Sigmoid colon (tissue), 7 donors: ENCODE results near the gene MAD1L1. TPM values are rescaled to one million over a fixed set of nuclear protein-coding genes. Genes with fewer than 3 reads are reported as not detected.

Experiments used
- DNase-seq: peaks from one replicate; pipeline ENCODE4 v3.0.0-alpha.2; 2019
- H3K27ac ChIP-seq, 4 donors: fragments of 200-600 bp; sonication (generic); one replicate each; pipeline ENCODE4 v1.5.1; 2016 to 2019; ENCODE audit warnings: mild to moderate bottlenecking in 1 of 4
- H3K27me3 ChIP-seq, 3 donors: fragments of 200-600 bp; sonication (generic); one replicate each; pipeline ENCODE4 v1.5.1; 2019; ENCODE audit warnings: mild to moderate bottlenecking in 1 of 3
- H3K36me3 ChIP-seq, 4 donors: fragments of 200-600 bp; sonication (generic); one replicate each; pipeline ENCODE4 v1.5.1; 2016 to 2019
- H3K4me1 ChIP-seq, 4 donors: fragments of 200-600 bp; sonication (generic); one replicate each; pipeline ENCODE4 v1.5.1; 2017 to 2019
- H3K4me3 ChIP-seq, 4 donors: fragments of 200-600 bp; sonication (generic); one replicate each; pipeline ENCODE4 v1.5.1; 2017 to 2019; ENCODE audit warnings: mild to moderate bottlenecking in 2 of 4, moderate library complexity in 1 of 4
- H3K9me3 ChIP-seq, 4 donors: fragments of 200-600 bp in 3 of 4; sonication (generic) in 3 of 4; one replicate each; pipeline versions ENCODE4 v1.5.1 to v1.6.1; 2013 to 2019
- EP300 ChIP-seq, 4 donors: sonication (generic); formaldehyde crosslinking; IDR thresholded peaks; one replicate each; pipeline ENCODE4 v1.6.1; 2017; ENCODE audit warnings: antibody characterized with exemption in 4 of 4
- POLR2A ChIP-seq, 2 donors: fragments of 450-650 bp; IDR thresholded peaks; one replicate each; pipeline ENCODE4 v1.6.1; 2016; ENCODE audit warnings: antibody characterized with exemption in 2 of 2, mild to moderate bottlenecking in 2 of 2, moderate library complexity in 2 of 2
- POLR2AphosphoS5 ChIP-seq, 4 donors: sonication (generic); formaldehyde crosslinking; IDR thresholded peaks; one replicate each; pipeline ENCODE4 v1.6.1; 2017; ENCODE audit warnings: antibody characterized with exemption in 4 of 4
- WGBS, 2 donors: extraction: QIAGEN DNeasy Blood & Tissue Kit; methylation state at CpG; one replicate each; pipeline ENCODE4 v1.1.7; 2013; 5-methylcytosine and 5-hydroxymethylcytosine counted together
- intact Hi-C: fragments of 100-400 bp; cut with DNase I; formaldehyde crosslinking; loops from one replicate; pipeline ENCODE4 v1.15.1; 2023
- polyA plus RNA-seq, 3 donors: library from polyadenylated mRNA; stranded (reverse); fragments of 200-250 nt; gene quantifications; one replicate each; pipeline ENCODE4 v1.2.3, GENCODE V29; 2013
- total RNA-seq, 4 donors: library from RNA; depleted of rRNA; stranded (reverse); fragments of >200 nt; gene quantifications; one replicate each; pipeline ENCODE4 v1.1.0, GENCODE V29; 2016
- TF ChIP-seq, protein P1 (sequence below), 4 experiments: fragments of 450-650 bp in 3 of 4; fragments of 200-600 bp in 1 of 4; IDR thresholded peaks; one replicate each; pipeline ENCODE4 v1.5.1; 2016 to 2019; ENCODE audit warnings: antibody characterized with exemption in 4 of 4, mild to moderate bottlenecking in 3 of 4, moderate library complexity in 2 of 4
- donor health status: healthy with polysubstance abuse.
- donor health status: Bipolar disorder and iron deficiency.
- donor health status: healthy.

MAD1L1 gene
- total and polyA plus RNA-seq, 7 donors = 10.2 to 38.4 (median 20.6) TPM

DNA sequence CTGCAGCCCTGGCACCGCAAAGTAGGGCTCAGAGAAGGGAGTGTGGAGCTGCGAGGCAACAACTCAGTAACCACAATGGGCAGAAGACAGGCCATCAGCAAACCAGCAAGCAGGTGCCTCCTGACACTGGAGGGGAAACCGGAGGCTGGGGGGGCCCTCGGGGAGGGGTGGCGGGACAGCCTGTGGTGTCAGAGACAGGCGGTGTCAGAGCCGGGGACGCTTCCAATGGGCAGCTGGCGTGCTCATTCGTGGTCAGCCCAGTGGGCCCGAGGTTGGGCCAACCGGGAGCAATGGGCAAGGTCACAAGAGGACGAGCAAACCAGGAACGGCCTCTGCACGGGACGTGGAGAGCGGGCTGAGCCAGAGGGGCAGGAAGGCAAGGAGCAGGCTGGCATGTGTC, 158.1 kb downstream of the MAD1L1 start:
- no peaks in the 10 kb centered on the region for H3K36me3 ChIP-seq
- H3K27ac ChIP-seq = no peak overlapping the region
- no peak overlapping the region for H3K4me3 ChIP-seq
- no peaks in the 10 kb centered on the region for H3K27me3 ChIP-seq
- no peak for DNase-seq
- TF ChIP-seq EP300 (IDR thresholded peaks at IDR 0.05) (no peak), POLR2AphosphoS5 (IDR thresholded peaks at IDR 0.05) (no peak), POLR2A (IDR thresholded peaks at IDR 0.05) (no peak)
- TF ChIP-seq, protein P1, sequence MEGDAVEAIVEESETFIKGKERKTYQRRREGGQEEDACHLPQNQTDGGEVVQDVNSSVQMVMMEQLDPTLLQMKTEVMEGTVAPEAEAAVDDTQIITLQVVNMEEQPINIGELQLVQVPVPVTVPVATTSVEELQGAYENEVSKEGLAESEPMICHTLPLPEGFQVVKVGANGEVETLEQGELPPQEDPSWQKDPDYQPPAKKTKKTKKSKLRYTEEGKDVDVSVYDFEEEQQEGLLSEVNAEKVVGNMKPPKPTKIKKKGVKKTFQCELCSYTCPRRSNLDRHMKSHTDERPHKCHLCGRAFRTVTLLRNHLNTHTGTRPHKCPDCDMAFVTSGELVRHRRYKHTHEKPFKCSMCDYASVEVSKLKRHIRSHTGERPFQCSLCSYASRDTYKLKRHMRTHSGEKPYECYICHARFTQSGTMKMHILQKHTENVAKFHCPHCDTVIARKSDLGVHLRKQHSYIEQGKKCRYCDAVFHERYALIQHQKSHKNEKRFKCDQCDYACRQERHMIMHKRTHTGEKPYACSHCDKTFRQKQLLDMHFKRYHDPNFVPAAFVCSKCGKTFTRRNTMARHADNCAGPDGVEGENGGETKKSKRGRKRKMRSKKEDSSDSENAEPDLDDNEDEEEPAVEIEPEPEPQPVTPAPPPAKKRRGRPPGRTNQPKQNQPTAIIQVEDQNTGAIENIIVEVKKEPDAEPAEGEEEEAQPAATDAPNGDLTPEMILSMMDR (IDR thresholded peaks at IDR 0.05) = no peak
- 68 to 93% methylated on average over 17 of the region's 17 CpGs for WGBS, 2 donors
- H3K9me3 ChIP-seq = no peaks in the 10 kb centered on the region
- intact Hi-C loops = no loop called here
- H3K4me1 ChIP-seq = no peaks in the 10 kb centered on the region

DNA sequence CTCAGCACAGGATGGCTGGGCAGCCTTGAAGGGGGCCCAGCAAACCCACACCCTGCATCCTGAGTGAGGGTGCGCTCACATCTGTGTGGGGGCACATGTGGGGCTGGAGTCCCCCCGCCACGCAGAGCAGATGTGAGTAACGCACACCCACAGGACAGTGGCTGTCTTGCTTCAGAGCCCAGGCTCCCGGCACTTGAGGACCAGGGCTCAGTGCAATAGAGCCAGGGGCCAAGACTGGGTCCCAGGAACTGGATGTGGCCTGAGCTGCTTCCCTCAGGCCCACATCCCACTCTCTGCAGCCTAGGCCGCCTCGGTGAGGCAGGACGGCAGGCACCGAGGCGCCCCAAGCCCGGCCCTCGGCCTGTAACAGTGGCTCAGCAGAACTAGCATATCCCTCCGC, 159.9 kb downstream of the MAD1L1 start:
- DNase-seq = no peak
- no peak for TF ChIP-seq POLR2A (IDR thresholded peaks at IDR 0.05)
- no peak for TF ChIP-seq POLR2AphosphoS5 (IDR thresholded peaks at IDR 0.05)
- TF ChIP-seq, protein P1 (IDR thresholded peaks at IDR 0.05) = no peak
- TF ChIP-seq EP300 (IDR thresholded peaks at IDR 0.05) = no peak
- intact Hi-C loops = no loop called here
- H3K27ac ChIP-seq = no peak overlapping the region
- H3K9me3 ChIP-seq = no peaks in the 10 kb centered on the region
- no peaks in the 10 kb centered on the region for H3K4me1 ChIP-seq
- H3K4me3 ChIP-seq = no peak overlapping the region
- H3K36me3 ChIP-seq = peaks cover 0 to 8% (median 3%) of the 10 kb centered on the region in 4 donors
- no peaks in the 10 kb centered on the region for H3K27me3 ChIP-seq
- WGBS, 2 donors = 82 to 89% methylated on average over 13 of the region's 13 CpGs

DNA sequence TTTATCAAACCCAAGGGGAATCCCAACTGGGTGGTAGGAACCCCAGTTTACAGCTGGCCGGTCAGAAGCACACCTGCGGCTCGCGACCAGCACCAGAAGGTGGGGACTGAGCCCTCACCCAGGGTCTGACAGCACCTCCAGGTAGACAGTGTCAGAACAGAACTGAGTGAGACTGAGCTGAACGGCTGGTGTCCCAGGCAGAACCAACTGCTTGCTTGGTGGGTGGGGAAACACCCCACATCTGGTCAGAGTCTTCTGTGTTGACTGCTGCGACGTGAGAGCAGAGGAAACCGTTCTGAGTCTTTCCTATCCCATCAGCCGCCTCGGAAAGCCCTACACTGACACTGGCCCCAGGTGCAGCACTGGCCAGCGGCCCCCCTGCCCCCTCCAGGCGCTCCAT, 160.7 kb downstream of the MAD1L1 start:
- Histone ChIP-seq H3K4me3 (no peak overlapping the region), H3K36me3 (peaks cover 0 to 14% (median 3%) of the 10 kb centered on the region in 4 donors), H3K9me3 (no peaks in the 10 kb centered on the region), H3K27me3 (no peaks in the 10 kb centered on the region), H3K27ac (no peak overlapping the region), H3K4me1 (no peaks in the 10 kb centered on the region)
- no peak for DNase-seq
- TF ChIP-seq POLR2AphosphoS5 (IDR thresholded peaks at IDR 0.05) (no peak), EP300 (IDR thresholded peaks at IDR 0.05) (no peak), POLR2A (IDR thresholded peaks at IDR 0.05) (no peak)
- TF ChIP-seq, protein P1 (IDR thresholded peaks at IDR 0.05) = no peak
- WGBS, 2 donors = 68 to 94% methylated on average over 12 of the region's 12 CpGs
- intact Hi-C loops = no loop called here

DNA sequence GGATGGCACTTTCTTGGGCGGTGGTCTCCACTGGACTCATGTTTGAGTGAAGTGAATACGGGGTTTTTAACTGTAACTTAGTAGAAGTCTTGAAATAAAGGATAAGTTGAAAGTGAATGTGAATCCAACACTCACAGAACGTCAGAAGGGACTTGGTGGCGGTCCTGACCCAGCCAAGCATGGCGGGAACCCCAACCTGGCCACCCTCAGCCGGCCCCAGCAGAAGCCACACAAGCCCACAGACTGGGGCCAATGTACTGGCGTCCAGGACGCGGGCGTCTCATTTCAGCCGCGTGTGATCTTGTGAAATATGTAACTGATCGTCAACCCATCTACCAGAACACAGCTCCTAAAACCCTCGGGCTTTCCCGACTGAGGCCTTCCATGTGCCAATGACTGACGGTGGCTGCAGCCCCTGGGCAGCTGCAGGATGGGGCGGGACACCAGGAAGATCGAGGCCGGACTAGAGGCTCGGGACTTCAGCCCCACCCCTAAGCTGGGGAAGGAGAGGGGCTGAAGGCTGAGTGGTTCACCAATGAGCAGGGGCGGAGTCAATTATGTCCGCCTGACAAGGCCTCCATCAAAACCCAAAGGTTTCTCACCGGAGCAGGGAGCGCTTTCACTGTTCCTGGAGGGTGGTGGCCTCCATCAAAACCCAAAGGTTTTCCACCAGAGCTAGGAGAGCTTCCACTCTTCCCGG, 161.5 kb downstream of the MAD1L1 start:
- Histone ChIP-seq H3K36me3 (peaks cover 0 to 14% (median 3%) of the 10 kb centered on the region in 4 donors), H3K27ac (no peak overlapping the region), H3K4me3 (no peak overlapping the region), H3K9me3 (no peaks in the 10 kb centered on the region), H3K27me3 (no peaks in the 10 kb centered on the region), H3K4me1 (no peaks in the 10 kb centered on the region)
- TF ChIP-seq EP300 (IDR thresholded peaks at IDR 0.05) (no peak), POLR2AphosphoS5 (IDR thresholded peaks at IDR 0.05) (no peak), POLR2A (IDR thresholded peaks at IDR 0.05) (no peak)
- TF ChIP-seq, protein P1 (IDR thresholded peaks at IDR 0.05) = no peak
- intact Hi-C loops = no loop called here
- DNase-seq = no peak
- WGBS, 2 donors = 94 to 95% methylated on average over 25 of the region's 25 CpGs
